ENCODE measurements around the gene IGSF3.

The IGSF3 gene

DNA sequence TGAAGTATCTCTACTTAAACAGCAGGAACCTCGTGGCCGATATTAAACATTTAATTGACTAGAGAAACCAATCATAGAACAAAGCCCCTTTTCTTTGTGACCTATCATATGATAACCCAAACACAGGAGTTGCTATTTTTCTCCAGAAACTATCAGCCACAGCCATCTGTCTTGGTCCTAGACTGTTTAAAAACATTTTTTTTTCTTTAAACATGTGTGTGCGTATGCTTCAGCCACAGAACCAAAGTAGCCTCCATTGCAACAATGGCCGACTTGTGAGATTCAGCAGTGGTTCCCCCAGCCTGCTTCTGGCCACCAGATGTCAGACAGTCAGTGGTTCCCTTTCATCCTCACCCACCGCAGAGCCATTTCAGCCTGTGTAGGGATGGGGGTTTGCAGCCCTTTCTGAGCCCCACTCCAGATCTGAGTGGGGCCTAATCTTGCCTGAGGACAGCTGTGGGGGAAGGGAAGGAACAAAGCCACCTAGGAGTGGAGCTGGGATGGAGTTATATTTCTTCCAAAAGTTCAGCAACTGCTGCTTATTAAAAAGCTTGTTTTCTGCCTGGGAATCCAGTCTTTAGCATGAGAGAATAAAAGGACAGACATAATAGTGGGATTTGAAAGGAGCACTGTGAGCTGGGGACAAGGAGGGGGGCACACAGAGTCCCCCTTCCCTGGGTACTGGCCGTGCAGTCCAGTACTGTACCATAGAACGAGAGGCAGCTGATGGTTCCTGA, 11.7 kb upstream of the IGSF3 start:
- TF ChIP-seq, protein P1, sequence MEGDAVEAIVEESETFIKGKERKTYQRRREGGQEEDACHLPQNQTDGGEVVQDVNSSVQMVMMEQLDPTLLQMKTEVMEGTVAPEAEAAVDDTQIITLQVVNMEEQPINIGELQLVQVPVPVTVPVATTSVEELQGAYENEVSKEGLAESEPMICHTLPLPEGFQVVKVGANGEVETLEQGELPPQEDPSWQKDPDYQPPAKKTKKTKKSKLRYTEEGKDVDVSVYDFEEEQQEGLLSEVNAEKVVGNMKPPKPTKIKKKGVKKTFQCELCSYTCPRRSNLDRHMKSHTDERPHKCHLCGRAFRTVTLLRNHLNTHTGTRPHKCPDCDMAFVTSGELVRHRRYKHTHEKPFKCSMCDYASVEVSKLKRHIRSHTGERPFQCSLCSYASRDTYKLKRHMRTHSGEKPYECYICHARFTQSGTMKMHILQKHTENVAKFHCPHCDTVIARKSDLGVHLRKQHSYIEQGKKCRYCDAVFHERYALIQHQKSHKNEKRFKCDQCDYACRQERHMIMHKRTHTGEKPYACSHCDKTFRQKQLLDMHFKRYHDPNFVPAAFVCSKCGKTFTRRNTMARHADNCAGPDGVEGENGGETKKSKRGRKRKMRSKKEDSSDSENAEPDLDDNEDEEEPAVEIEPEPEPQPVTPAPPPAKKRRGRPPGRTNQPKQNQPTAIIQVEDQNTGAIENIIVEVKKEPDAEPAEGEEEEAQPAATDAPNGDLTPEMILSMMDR (IDR thresholded peaks at IDR 0.05; ENCODE audit: low read depth, low read length): no peak
- DNase-seq (ENCODE audit: extremely low read depth, low read depth): no peak

DNA sequence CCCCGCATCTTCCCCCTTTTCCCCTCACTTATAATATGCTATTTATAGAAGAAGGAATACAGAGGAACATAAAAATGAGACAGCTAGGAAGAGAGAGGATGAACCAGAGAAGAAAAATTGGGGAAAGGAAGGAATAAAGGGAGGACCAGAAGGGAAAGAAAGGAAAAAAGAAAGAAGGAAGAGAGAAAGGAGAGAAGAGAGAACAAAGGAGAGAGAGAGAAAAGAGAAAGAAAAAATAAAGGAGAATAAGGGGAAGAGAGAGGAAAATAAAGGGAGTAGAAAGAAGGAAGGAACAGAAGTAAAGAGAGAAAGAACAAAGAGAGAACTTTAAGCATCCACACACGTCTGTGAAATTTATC, 11.2 kb upstream of the IGSF3 start:
- DNase-seq (ENCODE audit: extremely low read depth, low read depth): no peak
- TF ChIP-seq, protein P1 (IDR thresholded peaks at IDR 0.05; ENCODE audit: low read depth, low read length): no peak

DNA sequence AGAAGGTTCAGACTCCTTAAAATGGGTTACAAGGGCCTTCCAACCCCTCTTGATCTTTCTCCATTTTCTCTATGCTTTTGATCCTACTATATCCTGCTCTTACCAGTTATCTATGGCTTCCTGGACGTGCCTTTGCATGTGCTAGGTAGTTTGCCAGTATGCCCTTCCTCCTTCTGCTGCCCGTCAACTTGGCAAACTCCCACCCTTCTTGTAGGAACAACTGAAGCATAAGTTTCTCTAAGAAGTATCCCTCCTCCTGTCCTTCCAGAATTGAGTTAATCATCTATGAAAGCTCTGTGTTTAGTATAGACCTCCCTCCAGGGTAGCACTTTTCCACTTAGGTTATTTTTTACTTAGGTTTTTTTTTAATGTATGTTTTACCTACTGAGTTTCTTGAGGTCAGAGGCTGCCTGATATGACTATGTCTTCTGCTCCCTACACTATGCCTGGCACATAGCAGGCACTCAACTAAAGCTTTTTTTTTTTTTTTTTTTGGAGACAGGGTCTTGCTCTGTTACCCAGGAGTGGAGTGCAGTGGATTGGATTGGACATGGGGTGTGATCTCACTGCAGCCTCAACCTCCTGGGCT, 10.0 kb upstream of the IGSF3 start:
- TF ChIP-seq, protein P1 (IDR thresholded peaks at IDR 0.05; ENCODE audit: low read depth, low read length): no peak
- no peak for DNase-seq (ENCODE audit: extremely low read depth, low read depth)

DNA sequence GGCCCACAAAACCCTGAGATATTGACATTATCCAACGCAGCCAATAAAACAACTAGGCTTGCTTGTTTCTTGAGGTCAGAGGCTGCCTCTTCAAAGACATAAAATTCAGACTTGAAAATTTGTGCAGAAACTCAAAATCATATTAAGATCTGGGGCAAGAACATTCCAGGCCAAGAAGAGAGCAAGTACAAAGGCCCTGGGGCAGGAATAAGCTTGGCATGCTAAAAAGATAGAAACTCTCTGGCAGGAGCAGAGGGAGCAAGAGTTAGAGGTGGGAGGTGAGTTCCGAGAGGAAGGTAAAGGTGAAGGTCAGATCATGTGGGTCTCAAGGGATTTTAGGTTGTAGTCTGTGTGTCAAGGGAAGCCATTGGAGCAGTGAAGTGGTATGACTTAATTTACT, 8.8 kb upstream of the IGSF3 start:
- TF ChIP-seq, protein P1 (IDR thresholded peaks at IDR 0.05; ENCODE audit: low read depth, low read length): no peak
- DNase-seq (ENCODE audit: extremely low read depth, low read depth): no peak

DNA sequence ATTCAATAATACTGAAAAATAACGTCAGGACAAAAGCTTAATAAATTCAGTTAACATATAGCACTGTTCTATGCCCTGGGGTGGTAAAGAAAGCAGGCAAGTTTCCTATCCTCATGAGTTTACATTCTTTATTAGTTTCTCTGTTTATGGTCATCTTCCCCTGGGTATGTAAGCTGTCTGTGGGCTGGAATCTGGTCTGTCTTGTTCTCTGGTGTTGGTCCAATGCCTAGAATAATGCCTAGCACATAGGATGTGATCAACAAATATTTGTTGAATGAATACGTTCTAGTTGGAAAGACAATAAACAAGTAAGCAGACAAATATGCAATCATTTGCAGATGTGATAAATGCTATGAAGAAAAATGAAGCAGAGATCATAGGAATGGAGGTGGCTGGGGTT, 7.2 kb upstream of the IGSF3 start:
- DNase-seq (ENCODE audit: extremely low read depth, low read depth): no peak
- TF ChIP-seq, protein P1 (IDR thresholded peaks at IDR 0.05; ENCODE audit: low read depth, low read length): no peak

DNA sequence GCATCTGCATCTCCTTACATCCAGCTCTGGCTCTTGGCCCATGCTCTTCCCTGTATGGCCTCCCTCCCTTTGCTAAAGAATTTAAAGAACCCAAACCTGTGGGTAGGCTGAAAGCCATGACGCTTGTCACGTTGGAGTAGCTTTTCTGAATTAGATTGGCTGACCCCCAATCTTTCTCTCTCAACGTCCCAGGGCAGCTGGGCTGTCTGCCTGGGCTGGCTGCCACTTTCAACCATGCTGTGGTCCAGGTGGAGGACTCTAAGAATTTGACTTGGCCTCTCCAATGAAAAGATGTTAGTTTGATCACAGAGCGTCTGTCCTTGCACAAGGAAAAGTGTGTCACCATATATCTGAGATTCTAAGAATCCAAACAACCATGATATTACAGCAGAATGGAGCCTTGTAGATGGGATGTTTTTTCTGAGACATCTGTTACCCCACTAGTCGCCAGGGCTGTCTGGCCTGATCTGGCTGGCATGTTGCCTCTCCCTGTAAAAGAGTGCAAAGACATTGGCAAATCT, 6.5 kb upstream of the IGSF3 start:
- no peak for DNase-seq (ENCODE audit: extremely low read depth, low read depth)
- TF ChIP-seq, protein P1 (IDR thresholded peaks at IDR 0.05; ENCODE audit: low read depth, low read length): no peak

DNA sequence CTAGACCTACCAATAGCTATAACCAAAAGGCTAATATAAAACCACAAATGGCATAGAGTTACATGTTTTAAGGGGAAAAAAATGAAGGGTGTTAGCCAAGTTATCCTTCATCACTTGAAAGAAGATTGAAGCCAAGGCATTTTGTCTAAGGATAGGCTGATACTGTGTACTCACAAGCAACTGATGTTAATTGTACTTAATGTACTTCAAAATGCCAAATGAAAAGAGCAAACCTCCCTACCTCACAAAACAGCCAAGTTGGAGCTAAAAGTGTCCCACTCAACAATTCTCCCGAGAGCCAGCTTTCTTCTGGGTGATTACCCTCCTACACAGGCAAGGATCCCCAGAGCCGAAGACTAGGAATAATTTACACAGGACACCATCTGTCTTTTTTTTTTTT, 4.4 kb upstream of the IGSF3 start:
- no peak for DNase-seq (ENCODE audit: extremely low read depth, low read depth)
- TF ChIP-seq, protein P1 (IDR thresholded peaks at IDR 0.05; ENCODE audit: low read depth, low read length): no peak

Data from AG09319 (cell line).